HG03039 (cell line): Measurements from ENCODE around the gene CDKN2B-AS1.
A peak's percentile ranks its signal among the peaks of the same experiment; 100 is the strongest.

Experiments used
- ATAC-seq: cut with Tn5 transposase; IDR thresholded peaks from one replicate; pipeline ENCODE4 v1.9.1; 2021; ENCODE audit warnings: mild to moderate bottlenecking, moderate library complexity; ENCODE audit not compliant: unreplicated experiment

CDKN2B-AS1 gene

DNA sequence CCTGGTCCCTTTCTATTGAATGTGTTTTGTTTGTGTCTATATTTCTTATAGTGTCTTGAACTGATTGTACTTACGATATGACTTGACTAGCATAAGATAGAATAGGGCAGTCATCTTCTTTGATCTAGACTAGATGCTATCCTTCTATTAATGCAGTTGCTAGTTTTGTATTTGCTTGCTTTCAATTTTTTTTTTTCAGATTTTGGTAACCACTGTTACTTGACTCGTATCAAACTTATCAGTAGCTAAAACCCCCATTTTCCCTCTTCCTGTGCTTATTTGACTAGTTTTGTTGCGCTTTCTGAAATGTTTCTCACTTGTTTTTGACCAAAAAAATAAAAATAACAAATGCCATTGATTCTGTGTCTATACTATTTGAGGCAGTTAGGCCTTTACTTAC lies 83.5 kb downstream of the CDKN2B-AS1 start:
- no peak for ATAC-seq

DNA sequence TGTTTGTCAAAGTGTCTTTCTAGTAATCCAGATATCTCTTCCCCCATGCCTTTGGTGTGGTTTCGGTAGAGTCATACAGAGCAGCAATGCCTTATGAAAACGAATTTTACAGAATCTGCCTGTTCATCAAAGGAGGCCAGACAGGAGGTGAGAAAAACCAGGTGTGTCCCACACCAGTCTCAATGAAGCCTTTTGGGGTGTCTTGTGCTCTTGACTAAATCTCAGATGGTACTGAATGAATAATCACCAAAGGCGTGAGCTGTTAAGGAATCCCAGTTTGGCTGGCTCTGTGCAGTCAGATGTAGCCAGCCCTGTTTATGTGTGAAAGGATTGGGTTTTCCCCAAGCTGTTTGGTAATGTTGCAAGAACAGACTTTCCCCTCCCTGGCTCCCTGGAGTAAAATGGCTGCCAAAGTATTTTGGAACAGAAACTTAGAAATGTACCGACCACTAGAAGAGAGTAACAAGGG lies 85.3 kb downstream of the CDKN2B-AS1 start:
- peak; percentile 94 for ATAC-seq

DNA sequence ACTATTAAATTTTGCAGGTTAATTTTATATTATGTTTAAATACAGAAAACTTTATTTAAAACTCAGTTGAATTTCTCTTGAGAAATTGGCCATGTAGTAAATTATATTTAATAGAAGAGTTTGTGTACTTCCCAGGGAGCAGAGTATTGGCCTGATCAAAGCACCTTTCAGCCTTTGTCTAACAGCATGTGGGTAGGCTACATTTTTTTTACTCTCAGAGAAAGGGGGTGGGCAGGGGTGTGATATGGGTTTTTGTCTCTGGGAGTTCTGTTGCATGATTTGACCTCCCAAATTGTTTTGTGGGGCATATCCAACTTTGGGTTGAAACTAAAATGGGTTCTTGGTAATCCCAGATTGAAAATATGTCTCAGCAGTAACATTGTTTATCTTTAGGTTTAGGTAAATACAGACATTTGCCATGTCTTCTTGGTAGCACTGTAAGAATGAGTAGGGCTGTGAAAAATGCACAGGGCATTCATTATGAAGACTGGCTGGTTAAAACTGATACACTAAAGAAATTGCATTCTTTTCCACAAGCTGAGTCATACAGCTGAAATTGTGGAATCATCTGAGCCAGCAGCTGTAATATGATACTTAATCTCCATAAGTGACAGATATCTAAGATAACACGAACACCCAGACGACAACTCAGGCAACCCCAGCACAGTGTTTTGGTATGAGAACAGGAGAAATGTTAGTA lies 89.9 kb downstream of the CDKN2B-AS1 start:
- ATAC-seq: no peak

DNA sequence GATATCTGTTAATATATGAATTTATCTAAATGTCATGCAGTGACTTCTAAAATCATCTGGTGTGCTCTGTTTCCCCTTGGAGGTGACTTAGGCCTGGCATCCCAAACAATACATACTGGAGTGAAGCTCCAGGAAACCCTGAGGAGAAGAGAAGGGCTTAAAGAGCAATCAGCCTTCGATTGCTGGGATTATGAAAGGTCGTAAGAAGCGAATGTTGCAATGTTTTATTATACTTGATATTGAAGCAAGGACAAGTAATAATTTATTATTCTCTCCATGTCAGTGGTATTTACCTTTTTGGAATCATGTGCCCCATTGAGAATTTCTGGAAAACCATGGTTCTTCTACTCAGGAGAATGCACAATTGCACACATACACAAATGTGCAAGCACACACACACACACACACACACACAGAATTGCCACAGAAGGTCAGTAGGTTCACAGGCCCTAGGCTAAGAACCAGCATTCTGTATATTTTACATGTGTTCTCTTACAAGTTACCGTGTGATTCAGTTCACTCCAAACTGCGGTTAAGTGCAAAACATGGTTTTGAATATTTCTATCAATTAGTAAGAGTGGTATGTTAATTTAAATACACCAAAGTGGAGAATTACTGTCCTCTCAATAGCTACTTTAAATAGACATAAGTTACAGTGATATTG lies 93.6 kb downstream of the CDKN2B-AS1 start:
- ATAC-seq: no peak

DNA sequence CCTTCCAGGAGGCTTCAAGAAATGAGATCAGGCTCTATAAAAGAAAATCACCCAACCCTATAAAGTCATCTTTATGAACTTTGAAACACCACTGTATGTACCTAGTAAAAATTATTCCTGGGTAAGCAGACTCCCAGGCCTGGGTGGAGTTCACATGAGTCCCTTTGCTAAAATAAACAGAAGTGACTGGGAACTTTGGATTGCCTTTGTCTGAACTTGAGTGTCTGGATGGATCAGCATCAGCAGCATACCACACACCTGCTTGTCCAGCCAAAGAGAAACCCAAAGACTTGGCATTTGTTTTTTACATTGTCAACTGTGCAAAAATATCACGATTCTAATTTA lies 94.1 kb downstream of the CDKN2B-AS1 start:
- ATAC-seq: no peak

DNA sequence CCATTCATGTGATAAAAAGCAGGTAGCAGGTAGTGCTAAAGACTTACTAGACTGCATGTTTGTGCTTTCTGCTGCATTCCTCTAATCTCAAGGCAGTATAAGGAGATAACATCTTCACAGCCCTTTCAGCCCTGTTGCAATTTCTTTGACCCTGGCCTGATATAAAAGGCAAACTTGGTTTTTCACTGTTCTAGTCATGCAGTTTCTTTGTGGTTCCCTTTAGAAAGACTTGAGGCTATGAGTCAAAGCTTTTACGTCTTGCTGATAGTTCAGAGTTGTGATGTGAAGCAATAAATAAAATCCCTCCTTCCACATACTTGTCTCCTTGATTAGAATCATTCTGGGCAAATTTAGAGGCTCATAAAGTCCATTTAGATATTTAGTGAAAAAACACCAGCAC lies 103.1 kb downstream of the CDKN2B-AS1 start:
- ATAC-seq: no peak

DNA sequence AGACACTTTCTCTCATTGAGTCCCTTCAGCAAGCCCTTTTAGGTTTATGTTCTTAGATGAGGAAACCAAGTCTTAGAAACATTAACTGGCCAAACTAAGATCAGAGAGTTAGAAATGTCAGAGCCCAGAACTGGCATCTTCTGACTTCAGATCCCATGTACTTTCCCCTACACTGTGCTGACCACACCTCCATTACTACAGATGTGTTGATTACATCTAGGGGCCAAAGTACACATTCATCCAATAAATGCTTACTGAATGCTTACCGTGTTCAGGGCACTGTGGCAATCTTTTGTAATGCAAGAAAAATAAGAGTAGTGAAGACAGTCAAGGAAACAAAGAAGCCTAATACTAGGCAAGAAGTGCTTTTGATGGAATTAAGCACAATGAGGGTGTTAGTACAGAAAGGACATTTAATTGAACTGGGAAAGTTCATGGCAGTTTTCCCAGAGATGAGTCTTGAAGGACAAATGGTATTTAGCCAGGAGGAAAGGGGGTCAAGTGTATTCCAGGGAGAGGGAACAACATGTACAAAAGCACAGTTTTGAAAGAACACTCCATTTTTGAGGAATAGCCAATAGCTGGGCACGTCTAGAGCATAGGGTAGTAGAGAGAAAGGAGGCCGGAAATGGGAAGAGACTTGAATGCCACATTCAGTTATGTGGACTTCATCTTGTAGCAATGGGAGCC lies 104.2 kb downstream of the CDKN2B-AS1 start:
- ATAC-seq: no peak

DNA sequence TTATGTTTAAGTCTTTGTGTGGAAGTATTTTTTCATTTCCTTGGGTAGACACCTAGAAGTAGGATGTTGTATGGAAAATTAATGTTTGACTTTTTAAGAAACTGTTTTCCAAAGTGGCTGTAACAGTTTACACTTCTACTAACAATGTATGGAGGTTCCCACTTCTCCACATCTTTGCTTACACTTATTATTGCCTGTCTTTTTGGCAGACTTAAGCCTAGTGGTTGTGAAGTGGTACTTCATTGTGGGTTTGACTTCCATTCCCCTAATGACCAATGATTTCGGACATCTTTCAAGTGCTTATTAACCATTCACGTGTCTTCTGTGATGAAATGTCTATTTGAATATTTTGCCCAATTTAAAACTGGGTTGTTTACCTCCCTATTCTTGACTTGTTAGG lies 106.0 kb downstream of the CDKN2B-AS1 start:
- ATAC-seq: no peak

DNA sequence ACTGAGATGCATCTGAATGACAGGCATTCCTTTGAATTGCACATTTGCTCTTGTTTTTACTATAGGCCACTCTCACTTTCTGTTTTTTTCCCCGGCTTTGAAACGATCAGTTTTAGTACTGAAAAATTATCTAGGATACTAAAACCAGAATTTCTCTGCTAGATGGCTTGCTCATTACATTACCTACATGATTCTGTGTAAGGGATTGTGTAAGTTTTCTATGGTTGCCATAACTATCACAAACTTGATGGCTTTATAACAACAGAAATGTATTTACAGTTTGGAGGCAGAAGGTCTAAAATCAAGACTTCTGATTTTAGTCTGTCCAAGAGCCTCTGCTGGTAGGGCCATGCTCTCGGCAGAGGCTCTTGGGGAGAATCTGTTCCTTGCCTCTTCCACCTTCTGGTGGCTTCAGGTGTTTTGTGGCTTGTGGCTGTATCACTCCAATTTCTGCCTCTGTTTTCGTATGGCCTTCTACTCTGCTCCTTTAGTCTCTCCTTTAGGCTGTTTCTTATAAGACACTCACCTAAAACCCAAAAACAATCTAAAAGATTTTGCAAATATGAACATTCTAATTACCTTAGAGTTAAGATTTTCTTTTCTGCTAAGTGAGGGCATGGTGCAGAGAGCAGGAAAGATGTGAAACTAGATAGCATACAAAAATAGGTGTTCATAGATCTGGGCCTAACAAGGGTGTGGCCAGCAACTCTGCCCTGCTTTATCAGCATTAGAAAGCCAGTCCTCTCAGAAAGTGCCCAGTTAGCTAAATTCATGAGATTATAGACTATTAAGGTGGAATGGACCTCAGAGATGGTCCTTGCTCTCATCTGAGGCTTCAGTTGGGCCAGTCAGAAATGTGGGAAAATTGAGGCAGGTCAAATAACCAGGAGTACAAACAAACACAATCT lies 107.8 kb downstream of the CDKN2B-AS1 start:
- ATAC-seq: no peak

DNA sequence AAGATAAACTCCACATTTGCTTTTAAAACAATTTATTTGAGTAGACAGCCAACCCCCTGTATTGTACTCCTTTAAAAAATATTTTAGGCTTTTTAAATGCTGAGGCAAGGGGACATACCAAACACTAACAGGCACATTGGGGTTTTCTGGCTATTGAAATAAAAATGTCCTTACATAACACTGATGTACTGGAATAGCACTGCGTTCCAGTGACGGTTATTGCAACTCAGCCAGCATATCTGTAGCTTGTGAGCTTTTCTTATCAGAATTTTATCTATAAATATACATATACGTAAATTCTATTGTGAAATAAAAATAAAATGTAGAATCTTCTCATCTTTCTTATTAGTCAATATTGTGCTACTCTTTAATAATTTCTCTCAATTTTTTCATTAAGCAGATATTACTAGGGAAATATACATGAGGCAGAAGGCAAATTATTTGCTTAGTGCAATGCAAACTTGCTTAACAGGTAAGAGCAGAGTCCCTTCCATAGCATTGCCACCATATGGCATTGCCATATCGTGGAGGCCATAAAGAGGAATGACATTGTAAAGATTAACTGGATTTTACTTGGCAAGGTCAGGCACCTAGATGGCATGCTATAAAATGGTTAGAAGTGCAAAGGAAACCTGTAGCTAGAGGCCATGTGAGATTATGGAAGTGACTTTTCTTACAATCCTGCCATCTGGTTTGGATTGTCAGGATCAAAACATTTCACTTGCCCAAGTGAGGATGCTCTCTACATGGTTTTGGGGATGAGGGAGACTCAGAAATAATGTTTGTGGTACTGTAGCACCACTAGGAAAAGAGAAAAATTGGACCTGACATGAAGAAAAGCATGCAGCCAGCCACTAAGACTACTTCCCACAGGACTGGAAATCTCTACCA lies 109.3 kb downstream of the CDKN2B-AS1 start:
- ATAC-seq: no peak

DNA sequence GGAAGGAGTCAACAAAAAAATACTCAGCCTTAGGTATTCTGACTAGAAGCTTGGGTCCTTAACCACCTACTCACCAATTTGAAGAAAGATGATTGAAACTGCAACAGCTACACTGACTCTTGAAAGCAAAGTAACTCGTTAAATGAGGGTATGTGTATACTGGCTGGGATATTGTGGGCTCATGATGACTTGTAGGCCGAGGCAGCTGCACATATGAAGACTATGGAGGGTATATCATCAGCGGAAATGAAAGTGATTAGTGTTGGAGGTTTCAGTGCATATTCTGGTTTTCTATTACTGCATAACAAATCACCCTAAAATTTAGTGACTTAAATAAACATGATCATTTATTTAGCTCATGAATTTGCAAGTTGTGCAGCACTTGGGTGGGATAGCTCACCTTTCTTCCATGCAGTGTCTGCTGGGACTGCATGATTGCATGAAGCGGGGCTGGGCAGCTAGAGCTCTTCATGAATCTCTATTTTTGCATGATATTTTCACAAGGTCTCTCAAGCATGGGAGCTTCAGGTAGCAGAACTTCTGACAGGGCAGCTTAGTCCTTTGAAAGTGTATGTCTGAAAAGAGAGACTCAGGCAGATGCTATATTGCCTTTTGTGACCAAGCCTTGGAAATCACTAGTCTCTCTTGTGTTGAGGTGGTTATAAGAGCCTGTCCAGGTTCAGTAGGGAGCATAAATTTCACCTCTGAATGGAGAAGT lies 110.6 kb downstream of the CDKN2B-AS1 start:
- peak; percentile 100 for ATAC-seq

DNA sequence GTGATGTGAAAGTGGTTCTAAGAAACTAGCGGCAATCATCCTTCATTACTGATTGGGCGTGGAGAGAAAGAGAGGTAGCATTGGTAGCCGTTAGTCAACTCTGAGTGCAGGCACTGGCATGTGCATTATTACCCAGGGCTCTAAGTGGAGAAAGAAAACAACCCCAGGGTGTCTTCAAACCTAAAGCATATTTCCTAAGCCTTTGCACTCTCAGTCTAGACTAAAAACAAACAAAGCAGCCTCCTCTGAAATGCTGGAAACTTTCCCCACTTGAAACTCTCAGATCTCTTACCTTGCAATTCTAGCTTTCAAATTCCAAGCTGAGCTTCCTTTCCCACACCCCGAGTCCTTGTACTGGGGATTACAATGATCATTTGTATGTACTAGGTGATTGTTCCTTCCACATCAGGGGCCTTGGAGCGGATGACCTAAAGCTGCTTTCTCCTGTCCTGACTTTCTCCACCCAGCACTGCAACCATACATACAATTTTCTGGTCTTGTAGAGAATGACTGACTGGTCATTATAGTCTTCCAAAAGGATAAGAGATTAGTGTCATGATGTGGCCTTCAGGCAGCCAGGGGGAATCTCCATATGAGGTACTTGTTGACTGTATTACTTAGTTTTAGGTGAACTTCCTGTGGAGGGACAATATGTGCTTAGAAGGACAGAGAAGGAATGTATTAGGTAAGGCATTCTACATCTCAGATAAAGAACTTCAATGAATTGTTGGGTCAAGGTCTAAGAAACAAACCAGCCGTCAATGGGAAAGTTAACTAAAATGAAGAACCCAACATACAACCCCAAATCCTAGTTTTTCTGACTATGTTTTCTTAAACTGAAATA lies 112.8 kb downstream of the CDKN2B-AS1 start:
- ATAC-seq: no peak

DNA sequence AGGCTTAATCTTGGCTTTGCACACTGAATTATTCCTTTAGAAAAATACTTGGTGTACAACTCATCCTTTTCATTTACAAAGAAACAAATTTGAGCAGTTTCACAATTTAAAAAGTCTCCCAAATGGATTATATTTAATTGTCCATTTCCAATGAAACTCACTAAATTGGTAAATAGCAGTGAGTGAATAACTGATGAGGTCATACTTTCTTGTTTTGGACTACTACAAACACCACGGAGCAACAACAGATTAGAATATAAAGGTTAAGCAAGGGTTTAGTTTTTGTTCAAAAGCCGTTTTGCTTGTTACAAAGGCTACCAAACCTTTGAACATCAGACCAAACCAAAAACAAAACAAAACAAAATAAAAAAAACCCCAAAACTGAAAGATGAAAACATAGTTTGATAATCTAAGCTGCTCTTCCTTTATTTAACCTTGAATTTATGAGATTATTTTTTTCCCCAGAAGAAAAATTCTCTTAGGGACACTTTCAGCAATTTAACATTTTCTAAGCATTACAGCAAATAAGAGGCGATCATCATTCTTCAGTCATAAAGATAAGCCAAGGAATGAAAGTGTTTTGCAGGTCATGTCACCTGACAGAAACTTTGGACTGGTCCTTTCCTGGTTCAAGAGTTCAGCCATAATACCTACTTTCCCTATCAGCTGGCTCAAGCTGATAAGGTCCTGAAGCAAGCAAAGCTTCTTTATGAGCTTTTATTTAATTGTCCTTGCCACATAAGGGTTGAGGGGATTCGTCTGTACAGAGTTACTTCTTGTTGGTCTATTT lies 114.2 kb downstream of the CDKN2B-AS1 start:
- ATAC-seq: no peak

DNA sequence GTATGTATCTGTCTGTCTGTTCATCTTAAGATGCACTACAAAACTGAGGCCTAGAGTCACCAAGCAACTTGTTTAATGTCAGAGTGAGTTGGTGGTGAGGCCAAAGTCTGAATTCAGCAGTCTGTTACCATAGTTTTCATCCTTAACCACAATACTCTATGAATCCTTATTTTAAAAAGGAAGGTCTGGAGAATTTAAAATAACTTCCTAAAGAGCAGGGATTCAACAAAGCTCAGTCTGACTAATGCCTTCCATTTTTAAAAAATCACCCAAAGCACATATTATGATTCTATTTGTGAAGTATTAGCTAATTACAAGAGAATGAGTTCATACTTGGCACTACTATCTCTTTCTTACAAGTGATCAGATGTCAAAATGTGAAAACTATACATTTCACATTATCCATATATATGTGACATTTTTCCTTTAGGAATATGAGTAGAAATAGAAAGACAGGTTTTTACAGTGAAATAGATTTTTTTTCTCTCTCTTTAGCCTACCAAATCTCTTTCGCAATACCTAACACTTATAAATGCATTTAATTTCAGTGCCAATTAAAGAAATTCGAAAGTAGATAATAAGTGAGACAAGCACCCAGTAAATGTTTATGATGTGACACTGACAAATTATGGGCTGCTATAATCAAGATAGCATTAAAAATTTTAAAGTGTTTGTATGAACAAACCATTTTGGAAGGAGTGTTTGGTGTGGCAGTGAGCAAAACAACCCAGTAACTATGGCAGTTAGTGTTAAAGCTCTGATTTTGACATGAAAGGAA lies 116.8 kb downstream of the CDKN2B-AS1 start:
- ATAC-seq: no peak

DNA sequence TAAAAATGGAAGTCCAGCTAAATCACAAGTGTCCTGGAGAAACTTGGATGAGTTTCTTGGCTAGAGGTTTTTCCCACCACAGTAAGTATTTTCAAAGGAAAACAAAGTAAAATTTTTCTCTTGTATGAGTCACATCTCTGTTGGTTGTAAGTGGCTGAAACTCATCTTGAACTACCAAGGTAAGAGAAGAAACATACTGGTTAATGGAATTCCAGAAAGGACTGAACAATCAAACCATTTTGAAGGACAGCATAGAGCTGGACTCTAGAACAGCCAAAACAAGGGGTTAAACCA lies 117.3 kb downstream of the CDKN2B-AS1 start:
- no peak for ATAC-seq

DNA sequence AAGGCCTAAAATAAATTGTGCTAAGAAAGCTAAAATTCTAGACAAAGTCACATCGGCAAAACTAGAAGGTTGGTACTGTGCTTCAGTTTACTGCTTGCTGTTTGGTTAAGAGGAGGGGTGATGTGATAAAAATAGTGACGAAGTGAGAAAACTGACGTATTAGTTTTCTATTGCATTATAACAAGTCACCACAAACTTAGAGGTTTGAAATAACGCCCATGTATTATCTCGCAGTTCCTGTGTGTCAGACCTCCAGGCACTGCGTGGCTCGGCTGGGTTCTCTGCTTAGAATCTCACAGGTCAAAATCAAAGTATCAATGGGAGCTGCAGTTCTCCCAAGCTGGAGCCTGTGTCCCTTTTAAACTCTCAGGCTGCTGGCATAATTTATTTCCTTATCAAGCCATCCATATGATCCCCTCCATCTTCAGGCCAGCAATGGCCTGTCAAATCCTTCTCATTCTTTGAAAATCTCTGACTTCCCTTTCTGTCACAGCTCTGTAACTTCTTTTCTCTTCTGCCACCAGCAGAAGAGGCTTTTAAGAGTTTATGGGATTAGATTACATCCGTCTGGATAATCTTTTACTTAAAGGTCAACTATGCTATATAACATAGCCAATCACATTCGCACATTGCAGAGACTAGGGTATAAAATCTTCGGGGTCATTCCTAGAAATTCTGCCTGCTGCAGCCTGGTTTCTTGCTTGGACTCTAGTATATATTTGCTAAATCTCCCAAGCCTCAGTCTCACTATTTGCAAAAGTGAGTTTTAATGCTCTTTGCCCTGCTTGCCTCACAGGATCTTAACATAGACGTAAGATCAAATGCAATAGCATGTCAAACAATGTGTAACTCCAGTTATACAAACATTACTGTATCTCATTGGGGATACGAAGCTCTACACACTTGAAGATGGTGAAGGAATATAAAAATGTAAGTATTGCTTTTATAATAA lies 118.6 kb downstream of the CDKN2B-AS1 start:
- ATAC-seq: no peak
